ENCODE measurements around the gene TMEM69.
"Not testable (repeated sequence)": the region's sequence is repeated elsewhere in the genome, so short reads cannot be mapped to it uniquely, and the experiment has no call there.

The TMEM69 gene

GRCh38 chr1:45667321-45668111 lies 20.5 kb upstream of the TMEM69 start:
- TF ChIP-seq CTCF (IDR thresholded peaks at IDR 0.05; ENCODE audit: low read depth, low read length, missing control alignments): no peak
- no peak for DNase-seq (ENCODE audit: low read depth)
- no peak overlapping the region for H3K4me3 ChIP-seq (ENCODE audit: low read depth, low read length)

DNA sequence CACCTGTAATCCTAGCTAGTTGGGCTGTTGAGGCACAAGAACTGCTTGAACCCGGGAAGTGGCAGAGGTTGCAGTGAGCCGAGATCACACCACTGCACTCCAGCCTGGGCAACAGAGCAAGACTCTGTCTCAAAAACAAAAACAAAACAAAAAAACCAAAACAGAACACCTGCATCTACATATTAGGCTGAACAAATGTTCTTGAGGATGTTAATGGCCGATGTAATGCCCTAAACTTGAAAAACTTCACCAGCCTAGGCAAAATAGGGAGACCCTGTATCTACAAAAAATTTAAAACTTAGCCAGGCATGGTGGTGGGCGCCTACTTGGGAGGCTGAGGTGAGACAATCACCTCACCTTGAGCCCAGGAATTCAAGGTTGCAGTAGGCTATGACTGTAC lies 19.5 kb upstream of the TMEM69 start:
- DNase-seq (ENCODE audit: low read depth): no peak
- TF ChIP-seq CTCF (IDR thresholded peaks at IDR 0.05; ENCODE audit: low read depth, low read length, missing control alignments): no peak
- no peak overlapping the region for H3K4me3 ChIP-seq (ENCODE audit: low read depth, low read length)

DNA sequence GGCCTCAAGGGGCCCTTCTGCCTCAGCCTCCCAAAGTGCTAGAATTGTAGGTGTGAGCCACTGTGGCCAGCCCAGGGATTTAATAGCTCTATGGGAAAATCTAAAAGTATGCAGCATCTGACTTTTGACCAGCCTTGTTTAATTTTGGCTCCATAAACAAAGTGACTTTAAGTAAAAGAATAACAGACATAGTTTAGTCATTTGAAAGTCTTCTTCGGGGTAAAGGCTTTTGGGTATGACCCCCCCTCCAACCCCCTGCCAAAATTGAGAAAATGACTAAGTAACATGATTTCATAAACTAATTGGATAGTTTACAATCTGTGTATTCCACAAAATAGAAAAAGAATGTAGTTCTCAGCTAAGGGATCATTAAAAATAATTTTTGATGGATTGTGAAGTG lies 18.6 kb upstream of the TMEM69 start:
- no peak for TF ChIP-seq CTCF (IDR thresholded peaks at IDR 0.05; ENCODE audit: low read depth, low read length, missing control alignments)
- no peak for DNase-seq (ENCODE audit: low read depth)

GRCh38 chr1:45669859-45670655 lies 17.9 kb upstream of the TMEM69 start:
- no peak for DNase-seq (ENCODE audit: low read depth)
- TF ChIP-seq CTCF (IDR thresholded peaks at IDR 0.05; ENCODE audit: low read depth, low read length, missing control alignments): no peak
- no peak overlapping the region for H3K4me3 ChIP-seq (ENCODE audit: low read depth, low read length)

More for the DNA sequence above, 18.6 kb upstream of the TMEM69 start:
- no peak overlapping the region for H3K4me3 ChIP-seq (ENCODE audit: low read depth, low read length)

GRCh38 chr1:45673956-45674355 lies 14.0 kb upstream of the TMEM69 start:
- DNase-seq (ENCODE audit: low read depth): no peak
- no peak for TF ChIP-seq CTCF (IDR thresholded peaks at IDR 0.05; ENCODE audit: low read depth, low read length, missing control alignments)
- H3K4me3 ChIP-seq (ENCODE audit: low read depth, low read length): no peak overlapping the region

GRCh38 chr1:45674478-45674877 lies 13.5 kb upstream of the TMEM69 start:
- H3K4me3 ChIP-seq (ENCODE audit: low read depth, low read length): no peak overlapping the region
- no peak for DNase-seq (ENCODE audit: low read depth)
- TF ChIP-seq CTCF (IDR thresholded peaks at IDR 0.05; ENCODE audit: low read depth, low read length, missing control alignments): no peak

DNA sequence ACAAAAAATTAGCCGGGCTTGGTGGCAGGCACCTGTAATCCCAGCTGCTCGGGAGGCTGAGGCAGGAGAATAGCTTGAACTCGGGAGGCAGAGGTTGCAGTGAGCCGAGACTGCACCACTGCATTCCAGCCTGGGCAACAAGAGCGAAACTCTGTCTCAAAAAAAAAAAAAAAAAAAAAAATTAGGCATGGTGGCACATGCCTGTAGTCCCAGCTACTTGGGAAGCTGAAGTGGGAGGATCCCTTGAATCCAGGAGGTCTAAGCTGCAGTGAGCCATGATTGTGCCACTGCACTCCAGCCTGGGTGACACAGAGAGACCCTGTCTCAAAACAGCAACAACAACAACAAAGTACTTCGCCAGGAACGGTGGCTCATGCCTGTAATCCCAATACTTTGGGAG lies 11.4 kb upstream of the TMEM69 start:
- not testable (repeated sequence) for DNase-seq (ENCODE audit: low read depth); H3K4me3 ChIP-seq (ENCODE audit: low read depth, low read length)

Measured in GM12864 (cell line).